HEK293 (cell line): ENCODE measurements around the gene MBNL2.

Experiments used
- KLF8 ChIP-seq: fragments of 450-650 bp; formaldehyde crosslinking; IDR thresholded peaks from 2 replicates; pipeline ENCODE4 v1.5.1; 2016; ENCODE audit warnings: missing biosample characterization, missing genetic modification characterization
- PRDM1 ChIP-seq: fragments of 450-650 bp; formaldehyde crosslinking; IDR thresholded peaks from 2 replicates; pipeline ENCODE4; 2016; ENCODE audit warnings: missing biosample characterization, missing genetic modification characterization
- PRDM10 ChIP-seq: fragments of 450-650 bp; formaldehyde crosslinking; IDR thresholded peaks from 2 replicates; pipeline ENCODE4 v1.5.1; 2016; ENCODE audit warnings: missing biosample characterization, missing genetic modification characterization
- SCRT1 ChIP-seq: fragments of 450-650 bp; formaldehyde crosslinking; IDR thresholded peaks from 2 replicates; pipeline ENCODE4 v1.5.1; 2016; ENCODE audit warnings: missing biosample characterization, missing genetic modification characterization, borderline replicate concordance
- TRIM28 ChIP-seq: IDR thresholded peaks from 2 replicates; pipeline ENCODE4 v1.6.1; 2011; ENCODE audit warnings: low read length, control low read depth, borderline replicate concordance
- TSHZ1 ChIP-seq: fragments of 450-650 bp; formaldehyde crosslinking; IDR thresholded peaks from 2 replicates; pipeline ENCODE4 v1.5.1; 2016; ENCODE audit warnings: missing biosample characterization, missing genetic modification characterization, borderline replicate concordance
- ZBTB49 ChIP-seq: fragments of 450-650 bp; formaldehyde crosslinking; IDR thresholded peaks from 2 replicates; pipeline ENCODE4 v1.5.1; 2016; ENCODE audit warnings: missing biosample characterization, missing genetic modification characterization, low read depth
- ZFP3 ChIP-seq: fragments of 450-650 bp; formaldehyde crosslinking; IDR thresholded peaks from 2 replicates; pipeline ENCODE4 v1.5.1; 2016; ENCODE audit warnings: low read depth, missing biosample characterization, missing genetic modification characterization
- ZNF132 ChIP-seq: fragments of 450-650 bp; formaldehyde crosslinking; IDR thresholded peaks from 2 replicates; pipeline ENCODE4 v1.5.1; 2017; ENCODE audit warnings: missing biosample characterization, missing genetic modification characterization, borderline replicate concordance
- ZNF140 ChIP-seq: fragments of 450-650 bp; formaldehyde crosslinking; IDR thresholded peaks from 2 replicates; pipeline ENCODE4 v1.5.1; 2016; ENCODE audit warnings: missing biosample characterization, missing genetic modification characterization
- ZNF274 ChIP-seq, 2 experiments: fragments of 200-500 bp in 1 of 2; fragments of 450-650 bp in 1 of 2; sonication (Bioruptor generic) in 1 of 2; formaldehyde crosslinking in 1 of 2; IDR thresholded peaks; 2 replicates each; pipeline versions ENCODE4 v1.5.1 to v1.6.1; 2014 to 2016; ENCODE audit warnings: borderline replicate concordance in 1 of 2, inconsistent platforms in 1 of 2, low read length in 1 of 2, missing biosample characterization in 1 of 2, missing genetic modification characterization in 1 of 2
- ZNF311 ChIP-seq: fragments of 450-650 bp; formaldehyde crosslinking; IDR thresholded peaks from 2 replicates; pipeline ENCODE4 v1.5.1; 2017; ENCODE audit warnings: missing biosample characterization, missing genetic modification characterization, borderline replicate concordance
- ZNF423 ChIP-seq: fragments of 450-650 bp; formaldehyde crosslinking; IDR thresholded peaks from 2 replicates; pipeline ENCODE4 v1.5.1; 2016; ENCODE audit warnings: missing biosample characterization, missing genetic modification characterization
- ZNF501 ChIP-seq: fragments of 450-650 bp; formaldehyde crosslinking; IDR thresholded peaks from 2 replicates; pipeline ENCODE4 v1.5.1; 2016; ENCODE audit warnings: missing biosample characterization, missing genetic modification characterization
- ZNF658 ChIP-seq: fragments of 450-650 bp; formaldehyde crosslinking; IDR thresholded peaks from 2 replicates; pipeline ENCODE4; 2016; ENCODE audit warnings: missing biosample characterization, missing genetic modification characterization
- ZNF830 ChIP-seq: fragments of 450-650 bp; IDR thresholded peaks from 2 replicates; pipeline ENCODE4 v1.5.0; 2018; ENCODE audit warnings: missing biosample characterization, missing genetic modification characterization, low read depth, mild to moderate bottlenecking, moderate library complexity
- ZNF837 ChIP-seq: fragments of 450-650 bp; formaldehyde crosslinking; IDR thresholded peaks from 2 replicates; pipeline ENCODE4 v1.5.1; 2016; ENCODE audit warnings: missing biosample characterization, missing genetic modification characterization
- TF ChIP-seq, protein P1 (sequence below): fragments of 450-650 bp; formaldehyde crosslinking; IDR thresholded peaks from 2 replicates; pipeline ENCODE4 v1.5.1; 2016; ENCODE audit warnings: missing biosample characterization, missing genetic modification characterization
- TF ChIP-seq, protein P2 (sequence below): fragments of 450-650 bp; formaldehyde crosslinking; IDR thresholded peaks from 2 replicates; pipeline ENCODE4 v1.5.1; 2016; ENCODE audit warnings: missing biosample characterization, missing genetic modification characterization
- TF ChIP-seq, protein P3 (sequence below): fragments of 450-650 bp; formaldehyde crosslinking; IDR thresholded peaks from 2 replicates; pipeline ENCODE4 v1.5.1; 2016; ENCODE audit warnings: missing biosample characterization, missing genetic modification characterization
- TF ChIP-seq, protein P4 (sequence below): fragments of 450-650 bp; formaldehyde crosslinking; IDR thresholded peaks from 2 replicates; pipeline ENCODE4 v1.5.1; 2016; ENCODE audit warnings: missing biosample characterization, missing genetic modification characterization

The MBNL2 gene

GRCh38 chr13:97257800-97258799, 36.0 kb downstream of the MBNL2 start (continued):
- TF ChIP-seq, protein P1, sequence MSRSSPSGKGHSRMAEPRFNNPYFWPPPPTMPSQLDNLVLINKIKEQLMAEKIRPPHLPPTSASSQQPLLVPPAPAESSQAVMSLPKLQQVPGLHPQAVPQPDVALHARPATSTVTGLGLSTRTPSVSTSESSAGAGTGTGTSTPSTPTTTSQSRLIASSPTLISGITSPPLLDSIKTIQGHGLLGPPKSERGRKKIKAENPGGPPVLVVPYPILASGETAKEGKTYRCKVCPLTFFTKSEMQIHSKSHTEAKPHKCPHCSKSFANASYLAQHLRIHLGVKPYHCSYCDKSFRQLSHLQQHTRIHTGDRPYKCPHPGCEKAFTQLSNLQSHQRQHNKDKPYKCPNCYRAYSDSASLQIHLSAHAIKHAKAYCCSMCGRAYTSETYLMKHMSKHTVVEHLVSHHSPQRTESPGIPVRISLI (tag by site-specific recombination) = peak; percentile 93
- TF ChIP-seq ZNF658 (tag by site-specific recombination) (no peak), ZNF830 (tag by site-specific recombination) (no peak), ZNF501 (no peak), ZBTB49 (tag by site-specific recombination) (no peak), ZNF274 (IDR thresholded peaks at IDR 0.05; ENCODE audit: low read length) (no peak), ZNF274 (tag by site-specific recombination; IDR thresholded peaks at IDR 0.05; ENCODE audit: borderline replicate concordance) (no peak), ZNF140 (no peak), PRDM1 (tag by site-specific recombination) (peak; percentile 42), ZNF837 (tag by site-specific recombination) (no peak), TRIM28 (no peak), ZNF132 (tag by site-specific recombination) (no peak), ZFP3 (tag by site-specific recombination) (no peak), KLF8 (tag by site-specific recombination) (no peak), ZNF311 (no peak), PRDM10 (peak; percentile 94; the same call in 1 of the 2 replicates), SCRT1 (tag by site-specific recombination) (no peak), ZNF423 (tag by site-specific recombination) (no peak), TSHZ1 (tag by site-specific recombination) (peak; percentile 70; the same call in 1 of the 2 replicates)
- TF ChIP-seq, protein P2, sequence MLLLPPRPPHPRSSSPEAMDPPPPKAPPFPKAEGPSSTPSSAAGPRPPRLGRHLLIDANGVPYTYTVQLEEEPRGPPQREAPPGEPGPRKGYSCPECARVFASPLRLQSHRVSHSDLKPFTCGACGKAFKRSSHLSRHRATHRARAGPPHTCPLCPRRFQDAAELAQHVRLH = no peak
- TF ChIP-seq, protein P3, sequence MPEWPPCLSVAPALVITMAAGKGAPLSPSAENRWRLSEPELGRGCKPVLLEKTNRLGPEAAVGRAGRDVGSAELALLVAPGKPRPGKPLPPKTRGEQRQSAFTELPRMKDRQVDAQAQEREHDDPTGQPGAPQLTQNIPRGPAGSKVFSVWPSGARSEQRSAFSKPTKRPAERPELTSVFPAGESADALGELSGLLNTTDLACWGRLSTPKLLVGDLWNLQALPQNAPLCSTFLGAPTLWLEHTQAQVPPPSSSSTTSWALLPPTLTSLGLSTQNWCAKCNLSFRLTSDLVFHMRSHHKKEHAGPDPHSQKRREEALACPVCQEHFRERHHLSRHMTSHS (tag by site-specific recombination) = no peak
- TF ChIP-seq, protein P4, sequence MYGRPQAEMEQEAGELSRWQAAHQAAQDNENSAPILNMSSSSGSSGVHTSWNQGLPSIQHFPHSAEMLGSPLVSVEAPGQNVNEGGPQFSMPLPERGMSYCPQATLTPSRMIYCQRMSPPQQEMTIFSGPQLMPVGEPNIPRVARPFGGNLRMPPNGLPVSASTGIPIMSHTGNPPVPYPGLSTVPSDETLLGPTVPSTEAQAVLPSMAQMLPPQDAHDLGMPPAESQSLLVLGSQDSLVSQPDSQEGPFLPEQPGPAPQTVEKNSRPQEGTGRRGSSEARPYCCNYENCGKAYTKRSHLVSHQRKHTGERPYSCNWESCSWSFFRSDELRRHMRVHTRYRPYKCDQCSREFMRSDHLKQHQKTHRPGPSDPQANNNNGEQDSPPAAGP (tag by site-specific recombination) = no peak
